Measurements from ENCODE around the gene LIMS2. TPM values are rescaled to one million over a fixed set of nuclear protein-coding genes. Genes with fewer than 3 reads are reported as not detected.

Gene LIMS2
- total RNA-seq, 2 experiments from 2014 or later: 1.6 to 24.9 TPM

DNA sequence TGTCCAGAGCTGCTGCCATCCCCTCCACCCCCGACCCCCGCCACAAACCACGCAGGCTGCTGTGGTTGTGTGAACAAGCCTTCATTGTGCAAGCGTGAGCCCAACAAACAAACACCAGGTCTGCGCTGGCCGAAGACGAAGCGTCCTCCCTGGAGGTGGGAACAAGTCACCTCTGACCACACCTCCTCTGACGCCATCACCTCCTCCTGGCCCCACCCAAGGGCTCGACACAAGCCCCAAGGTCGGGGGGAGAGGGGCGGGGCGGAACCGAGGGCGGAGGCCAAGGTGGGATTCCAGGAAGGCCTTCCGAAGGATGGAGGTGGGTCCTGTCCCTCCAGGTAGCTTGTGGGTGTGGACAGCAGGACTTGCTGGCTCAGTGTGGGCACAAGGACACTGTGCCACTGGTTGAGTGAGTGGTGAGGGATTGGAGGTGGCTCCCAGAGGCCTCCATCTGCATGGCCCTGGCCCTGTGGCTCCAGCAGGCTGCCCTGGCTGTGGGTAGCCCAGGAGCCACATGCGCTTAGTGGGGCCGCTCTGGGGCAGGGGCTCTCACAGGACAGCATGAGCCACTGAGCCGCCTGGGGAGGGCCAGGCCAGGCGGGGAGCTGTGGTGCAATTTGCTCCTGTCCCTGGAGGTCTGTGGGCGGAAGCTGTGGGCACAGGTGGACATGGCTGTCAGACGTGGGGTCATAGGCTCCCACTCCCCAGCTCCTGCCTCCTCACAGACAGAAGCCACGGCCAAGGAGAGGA is 36.8 kb downstream of the LIMS2 start:
- CTCF ChIA-PET (ENCODE audit: unreplicated experiment): interaction anchor here (1.0 to 2.4 kb wide), 2 partner anchors 23 to 47 kb away, joined by 3 to 18 read pairs; no protein-coding TSS in a partner anchor
- no peak for TF ChIP-seq EZH2phosphoT487 (IDR thresholded peaks at IDR 0.05; ENCODE audit: borderline replicate concordance, low read depth, low read length)
- TF ChIP-seq, protein P1, sequence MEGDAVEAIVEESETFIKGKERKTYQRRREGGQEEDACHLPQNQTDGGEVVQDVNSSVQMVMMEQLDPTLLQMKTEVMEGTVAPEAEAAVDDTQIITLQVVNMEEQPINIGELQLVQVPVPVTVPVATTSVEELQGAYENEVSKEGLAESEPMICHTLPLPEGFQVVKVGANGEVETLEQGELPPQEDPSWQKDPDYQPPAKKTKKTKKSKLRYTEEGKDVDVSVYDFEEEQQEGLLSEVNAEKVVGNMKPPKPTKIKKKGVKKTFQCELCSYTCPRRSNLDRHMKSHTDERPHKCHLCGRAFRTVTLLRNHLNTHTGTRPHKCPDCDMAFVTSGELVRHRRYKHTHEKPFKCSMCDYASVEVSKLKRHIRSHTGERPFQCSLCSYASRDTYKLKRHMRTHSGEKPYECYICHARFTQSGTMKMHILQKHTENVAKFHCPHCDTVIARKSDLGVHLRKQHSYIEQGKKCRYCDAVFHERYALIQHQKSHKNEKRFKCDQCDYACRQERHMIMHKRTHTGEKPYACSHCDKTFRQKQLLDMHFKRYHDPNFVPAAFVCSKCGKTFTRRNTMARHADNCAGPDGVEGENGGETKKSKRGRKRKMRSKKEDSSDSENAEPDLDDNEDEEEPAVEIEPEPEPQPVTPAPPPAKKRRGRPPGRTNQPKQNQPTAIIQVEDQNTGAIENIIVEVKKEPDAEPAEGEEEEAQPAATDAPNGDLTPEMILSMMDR (conservative IDR thresholded peaks at IDR 0.05; ENCODE audit: low read length): no peak
- no peaks in the 10 kb centered on the region for H4K20me1 ChIP-seq (ENCODE audit: insufficient read depth, low read length)
- intact Hi-C loops (cut with micrococcal nuclease; ENCODE audit: unreplicated experiment): no loop called here
- no peaks in the 10 kb centered on the region for H3K36me3 ChIP-seq (ENCODE audit: insufficient read depth, low read length)
- TSS peak; percentile 75 for BruUV-seq (replicated peaks)
- no peak overlapping the region for H3K4me2 ChIP-seq (ENCODE audit: low read length)
- peaks cover 11% of the 10 kb centered on the region for H3K4me1 ChIP-seq (ENCODE audit: insufficient read depth, low read length, poor library complexity, severe bottlenecking)
- H2AFZ ChIP-seq (ENCODE audit: low read length): no peak overlapping the region
- H3K79me2 ChIP-seq (ENCODE audit: insufficient read depth, low read depth, low read length): no peaks in the 10 kb centered on the region
- no peak overlapping the region for H3K4me3 ChIP-seq (ENCODE audit: low read depth, low read length, poor library complexity, severe bottlenecking)
- no peaks in the 10 kb centered on the region for H3K9me2 ChIP-seq (ENCODE audit: insufficient read depth, low read length)
- POLR2A ChIA-PET: interaction anchor here (0.6 to 1.2 kb wide), 2 partner anchors 31 to 47 kb away, joined by 3 read pairs; no protein-coding TSS in a partner anchor
- DNase-seq (ENCODE audit: low spot score): no peak
- H3K27ac ChIP-seq (ENCODE audit: low read depth, low read length, poor library complexity, severe bottlenecking): no peak overlapping the region
- no peaks in the 10 kb centered on the region for H3K9me3 ChIP-seq (ENCODE audit: low read length)

- ChIA-PET POLR2A (interaction anchor here (0.6 kb wide), 1 partner anchor 30 kb away, joined by 3 read pairs; no protein-coding TSS in a partner anchor), CTCF (ENCODE audit: unreplicated experiment) (interaction anchor here (0.9 to 1.0 kb wide), 2 partner anchors 11 to 22 kb away, joined by 3 read pairs; no protein-coding TSS in a partner anchor)
- Histone ChIP-seq H3K9me3 (ENCODE audit: low read length) (no peaks in the 10 kb centered on the region), H4K20me1 (ENCODE audit: insufficient read depth, low read length) (no peaks in the 10 kb centered on the region), H3K9me2 (ENCODE audit: insufficient read depth, low read length) (no peaks in the 10 kb centered on the region), H3K4me1 (ENCODE audit: insufficient read depth, low read length, poor library complexity, severe bottlenecking) (peaks cover 11% of the 10 kb centered on the region), H3K27ac (ENCODE audit: low read depth, low read length, poor library complexity, severe bottlenecking) (no peak overlapping the region), H3K4me3 (ENCODE audit: low read depth, low read length, poor library complexity, severe bottlenecking) (no peak overlapping the region), H3K36me3 (ENCODE audit: insufficient read depth, low read length) (no peaks in the 10 kb centered on the region), H2AFZ (ENCODE audit: low read length) (no peak overlapping the region), H3K79me2 (ENCODE audit: insufficient read depth, low read depth, low read length) (no peaks in the 10 kb centered on the region), H3K4me2 (ENCODE audit: low read length) (no peak overlapping the region)
- DNase-seq (ENCODE audit: low spot score): no peak
- no TSS peak for BruUV-seq (replicated peaks)
- intact Hi-C loops (cut with micrococcal nuclease; ENCODE audit: unreplicated experiment): no loop called here
- no peak for TF ChIP-seq EZH2phosphoT487 (IDR thresholded peaks at IDR 0.05; ENCODE audit: borderline replicate concordance, low read depth, low read length)
- TF ChIP-seq, protein P1 (conservative IDR thresholded peaks at IDR 0.05; ENCODE audit: low read length): no peak
Observed at GRCh38 chr2:127637725-127638252, 37.5 kb downstream of the LIMS2 start.
